Heart left ventricle (tissue), 16 donors: ENCODE data around the gene ZMYND15. TPM values are rescaled to one million over a fixed set of nuclear protein-coding genes. Genes with fewer than 3 reads are reported as not detected.
"Not testable (repeated sequence)": the region's sequence is repeated elsewhere in the genome, so short reads cannot be mapped to it uniquely, and the experiment has no call there.

Experiments used
- ATAC-seq, 4 donors: fragments of 200-7000 bp; cut with Tn5 transposase; one replicate each; pipeline ENCODE4 v1.9.1; 2020 to 2022; ENCODE audit warnings: moderate library complexity in 4 of 4, mild to moderate bottlenecking in 3 of 4, moderate number of reproducible peaks in 1 of 4
- DNase-seq, 5 donors: peaks; one replicate each; pipeline ENCODE4 v3.0.0-alpha.2; 2020
- H3K27ac ChIP-seq, 12 donors: fragments of 200-600 bp; sonication (generic) in 4 of 12; one replicate each; pipeline versions ENCODE4 v1.5.0 to v1.8.0; 2016 to 2022; ENCODE audit warnings: mild to moderate bottlenecking in 2 of 12
- H3K27me3 ChIP-seq, 9 donors: fragments of 200-600 bp; sonication (generic) in 2 of 9; one replicate each; pipeline versions ENCODE4 v1.5.1 to v1.8.0; 2016 to 2022; ENCODE audit warnings: mild to moderate bottlenecking in 3 of 9
- H3K36me3 ChIP-seq, 9 donors: fragments of 200-600 bp; sonication (generic) in 2 of 9; one replicate each; pipeline versions ENCODE4 v1.5.0 to v1.8.0; 2018 to 2022; ENCODE audit warnings: mild to moderate bottlenecking in 2 of 9
- H3K4me1 ChIP-seq, 12 donors: fragments of 200-600 bp; sonication (generic) in 4 of 12; one replicate each; pipeline versions ENCODE4 v1.5.0 to v1.8.0; 2016 to 2022; ENCODE audit warnings: mild to moderate bottlenecking in 3 of 12
- H3K4me3 ChIP-seq, 12 donors: fragments of 200-600 bp; sonication (generic) in 4 of 12; one replicate each; pipeline versions ENCODE4 v1.5.0 to v1.8.0; 2017 to 2022; ENCODE audit warnings: mild to moderate bottlenecking in 9 of 12, moderate library complexity in 4 of 12
- H3K9me3 ChIP-seq, 12 donors: fragments of 200-600 bp; sonication (generic) in 4 of 12; one replicate each; pipeline versions ENCODE4 v1.5.0 to v1.8.0; 2016 to 2022; ENCODE audit warnings: mild to moderate bottlenecking in 1 of 12
- CTCF ChIP-seq, 12 donors: fragments of 200-600 bp; sonication (generic) in 4 of 12; IDR thresholded peaks; one replicate each; pipeline versions ENCODE4 v1.5.0 to v1.8.0; 2018 to 2022; ENCODE audit warnings: antibody characterized with exemption in 12 of 12, mild to moderate bottlenecking in 5 of 12
- POLR2A ChIP-seq, 2 donors: fragments of 450-650 bp; IDR thresholded peaks; one replicate each; pipeline ENCODE4 v1.6.1; 2017; ENCODE audit warnings: antibody characterized with exemption in 2 of 2, mild to moderate bottlenecking in 2 of 2, moderate library complexity in 2 of 2
- WGBS, 4 donors: extraction: QIAGEN DNeasy Blood & Tissue Kit in 2 of 4; methylation state at CpG; one replicate each; pipeline versions ENCODE4 v1.1.5 to v1.1.7; 2013 to 2018; 5-methylcytosine and 5-hydroxymethylcytosine counted together
- intact Hi-C, 10 donors: fragments of 100-400 bp; cut with DNase I; formaldehyde crosslinking; loops; one replicate each; pipeline versions ENCODE4 v1.11.1 to v1.14.2; 2022
- polyA plus RNA-seq, 2 donors: library from polyadenylated mRNA; stranded (reverse); fragments of 200-250 nt; gene quantifications; one replicate each; pipeline ENCODE4 v1.2.3, GENCODE V29; 2013
- total RNA-seq, 9 donors: library from RNA; depleted of rRNA in 2 of 9; stranded (reverse); fragments of >200 nt in 2 of 9; fragmentation: NEBNext Ultra II Directional in 3 of 9; extraction: Animal tissue kit (Norgen Biotek cat#: 25700) in 3 of 9; gene quantifications; one replicate each; pipeline versions ENCODE4 v1.1.0 to v1.2.4, GENCODE V29; 2016 to 2023
- donor health status: ischemic (EF 13 %, LVEDD 7.1; RV severe dilation, severe dysfunction).
- donor health status: healthy with polysubstance abuse.
- donor health status: DM: no; HTN: yes; CAD: no.
- donor health status: DM: no; HTN: no; CAD: no.
- donor health status: ischemic (EF 25% LVEDD 6.9; RV normal size, moderate dysfunction).
- donor health status: ischemic (EF 25% LVEDD 5.7; RV mildly dilated, moderate dysfunction).
- donor health status: healthy.
- donor health status: DM: yes; HTN: yes; CAD: no.
- donor health status: ischemic (EF 35%, LVEDD 5.7; RV mildly dilated, moderate dysfunction).
- donor health status: nonischemic (EF 11% LVEDD 7.7; RV severe dilation, severe dysfunction).
- donor health status: DM: yes; HTN: yes; CAD: no.
- donor health status: PGD.
- donor health status: ischemic (EF 29% LVEDD 5.4; RV normal size, mild dysfunction).
- donor health status: nonischemic (EF 23%, LVEDD 6.1; RV moderate dilation, normal function).

The ZMYND15 gene
- total and polyA plus RNA-seq, 11 donors, result 0.14 to 2.9 (median 0.36) TPM; not detected in 3

GRCh38 chr17:4703330-4703691, 36.3 kb upstream of the ZMYND15 start:
- Histone ChIP-seq H3K27ac (peak overlapping the region in 9 of 12 donors; percentile 24 to 85 (median 75)), H3K27me3 (no peaks in the 10 kb centered on the region), H3K36me3 (peaks cover 0 to under 1% (median 0%) of the 10 kb centered on the region in 9 donors), H3K4me3 (peak overlapping the region; percentile 71 to 99 (median 82)), H3K9me3 (no peaks in the 10 kb centered on the region), H3K4me1 (peaks cover 0 to 24% (median 12%) of the 10 kb centered on the region in 12 donors)
- intact Hi-C loops, result no loop called here
- no peak for DNase-seq
- TF ChIP-seq CTCF (IDR thresholded peaks at IDR 0.05), result no peak
- no peak for TF ChIP-seq POLR2A (IDR thresholded peaks at IDR 0.05)
- no peak for ATAC-seq
- WGBS, 4 donors, result 8 to 11% (median 9%) methylated on average over 15 of the region's 15 CpGs

DNA sequence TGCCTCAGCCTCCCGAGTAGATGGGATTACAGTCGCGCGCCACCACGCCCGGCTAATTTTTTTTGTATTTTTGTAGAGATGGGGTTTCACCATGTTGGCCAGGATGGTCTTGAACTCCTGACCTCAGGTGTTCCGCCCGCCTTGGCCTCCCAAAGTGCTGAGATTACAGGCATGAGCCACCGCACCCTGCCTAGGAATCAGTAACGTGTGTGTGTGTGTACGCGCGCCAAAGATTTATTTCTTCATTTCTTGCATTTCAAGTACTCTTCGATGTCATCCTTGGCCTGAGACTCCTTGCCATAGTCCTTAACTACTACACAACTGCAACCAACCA, 35.1 kb upstream of the ZMYND15 start:
- H3K9me3 ChIP-seq, DNase-seq, intact Hi-C loops, H3K36me3 ChIP-seq, ATAC-seq, H3K27me3 ChIP-seq: not testable (repeated sequence)
- 46 to 62% (median 50%) methylated on average over 14 of the region's 14 CpGs for whole genome bisulfite sequencing, 4 donors
- Histone ChIP-seq H3K4me1 (peaks cover 0 to 24% (median 12%) of the 10 kb centered on the region in 12 donors), H3K27ac (peak overlapping the region in 11 of 12 donors; percentile 24 to 85 (median 71)), H3K4me3 (peak overlapping the region; percentile 71 to 99 (median 82))

DNA sequence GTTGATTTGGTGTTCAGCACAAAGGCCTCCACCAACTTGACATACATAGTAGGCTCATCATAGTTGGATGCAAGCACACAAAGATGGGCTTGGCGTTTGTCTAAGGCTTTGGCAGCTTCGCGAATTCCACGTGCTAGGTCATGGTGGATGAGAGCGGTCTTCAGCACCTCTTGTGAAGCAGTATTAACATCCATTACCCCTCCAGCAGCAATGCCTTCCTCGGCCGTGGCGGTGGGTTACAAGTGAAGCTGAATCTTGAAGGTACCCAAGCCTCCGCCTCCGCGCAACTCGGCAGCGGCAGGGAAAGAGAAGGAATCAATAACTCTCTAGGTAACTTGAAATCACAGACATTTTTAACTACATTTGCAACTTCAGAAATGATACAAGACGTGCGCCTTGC, 34.6 kb upstream of the ZMYND15 start:
- 95 to 96% (median 96%) methylated on average over 15 of the region's 15 CpGs for WGBS, 4 donors
- ATAC-seq (no peak), DNase-seq (no peak)
- Histone ChIP-seq H3K4me3 (no peak overlapping the region), H3K4me1 (peaks cover 0 to 24% (median 12%) of the 10 kb centered on the region in 12 donors), H3K27me3 (no peaks in the 10 kb centered on the region), H3K36me3 (no peaks in the 10 kb centered on the region), H3K9me3 (no peaks in the 10 kb centered on the region), H3K27ac (no peak overlapping the region)
- intact Hi-C loops, result loop anchor here in 2 of 10 donors (5.0 kb wide), 2 partner anchors 182 to 187 kb away; no protein-coding TSS in a partner anchor
- TF ChIP-seq CTCF (IDR thresholded peaks at IDR 0.05), result no peak
- TF ChIP-seq POLR2A (IDR thresholded peaks at IDR 0.05), result no peak

- 78 to 82% (median 79%) methylated on average over 7 of the region's 7 CpGs for WGBS, 4 donors
- no peaks in the 10 kb centered on the region for H3K9me3 ChIP-seq
- no peak overlapping the region for H3K4me3 ChIP-seq
- no peak overlapping the region for H3K27ac ChIP-seq
- DNase-seq (no peak), ATAC-seq (no peak)
- intact Hi-C loops, result loop anchor here in 2 of 10 donors (5.0 kb wide), 2 partner anchors 181 to 186 kb away; no protein-coding TSS in a partner anchor
- no peaks in the 10 kb centered on the region for H3K36me3 ChIP-seq
- H3K4me1 ChIP-seq, result peaks cover 0 to 30% (median 14%) of the 10 kb centered on the region in 12 donors
- TF ChIP-seq POLR2A (IDR thresholded peaks at IDR 0.05) (no peak), CTCF (IDR thresholded peaks at IDR 0.05) (no peak)
- no peaks in the 10 kb centered on the region for H3K27me3 ChIP-seq
These were observed 33.5 kb upstream of the ZMYND15 start for GRCh38 chr17:4706121-4706520.

GRCh38 chr17:4708436-4708835, 31.2 kb upstream of the ZMYND15 start:
- H3K9me3 ChIP-seq, result no peaks in the 10 kb centered on the region
- H3K4me1 ChIP-seq, result peaks cover 0 to 35% (median 13%) of the 10 kb centered on the region in 12 donors
- H3K27ac ChIP-seq, result no peak overlapping the region
- no peaks in the 10 kb centered on the region for H3K27me3 ChIP-seq
- DNase-seq (no peak), ATAC-seq (no peak)
- intact Hi-C loops, result loop anchor here in 3 of 10 donors (2.0 to 5.0 kb wide), 3 partner anchors 179 to 184 kb away; no protein-coding TSS in a partner anchor
- no peak for TF ChIP-seq CTCF (IDR thresholded peaks at IDR 0.05)
- peak in 1 of 2 donors; percentile 16 for TF ChIP-seq POLR2A (IDR thresholded peaks at IDR 0.05)
- H3K36me3 ChIP-seq, result no peaks in the 10 kb centered on the region
- no peak overlapping the region for H3K4me3 ChIP-seq
- WGBS, 4 donors, result 71 to 83% (median 80%) methylated on average over 8 of the region's 8 CpGs
